SH-SY5Y (cell line): ENCODE measurements around the gene METRNL.

Experiments
- GATA2 ChIP-seq: IDR thresholded peaks from 2 replicates; pipeline ENCODE4 v1.6.1; 2011; ENCODE audit warnings: mild to moderate bottlenecking, low read depth, low read length
- GATA3 ChIP-seq: IDR thresholded peaks from 2 replicates; pipeline ENCODE4 v1.6.1; 2011; ENCODE audit warnings: low read depth, mild to moderate bottlenecking, low read length, moderate library complexity

- TF ChIP-seq GATA2: no peak
- TF ChIP-seq GATA3: no peak
These were observed 4.8 kb upstream of the METRNL start for GRCh38 chr17:83074486-83075223.
